ENCODE results near the gene KLF4. TPM values are rescaled to one million over a fixed set of nuclear protein-coding genes. Genes with fewer than 3 reads are reported as not detected.

Gene KLF4
- total and polyA plus RNA-seq, 7 experiments from 2014 or later: 0.29 to 266 (median 1.0) TPM; not detected in 2

DNA sequence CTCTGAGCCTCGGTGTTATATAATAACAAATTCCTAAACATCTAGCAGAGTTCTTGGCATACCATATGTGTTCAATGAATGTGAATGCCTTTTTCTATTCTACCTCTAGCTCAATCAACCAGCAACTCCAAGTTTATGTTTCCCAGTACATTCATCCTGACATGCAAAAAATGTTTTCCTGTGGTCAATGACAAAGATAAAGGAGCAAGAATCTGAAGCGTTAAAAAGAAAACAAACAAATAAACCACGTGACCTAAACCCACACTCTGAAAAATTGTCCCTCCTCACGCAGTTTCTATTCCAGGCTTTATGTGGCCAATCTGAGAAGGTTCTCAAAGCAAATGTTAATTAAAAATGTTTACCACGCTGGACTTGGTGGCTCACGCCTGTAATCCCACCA lies 18.0 kb downstream of the KLF4 start:
- H3K27ac ChIP-seq (ENCODE audit: low read depth, low read length): no peak overlapping the region
- peaks cover 11 to 40% (median 19%) of the 10 kb centered on the region in 5 donors for H3K27me3 Mint-ChIP-seq
- H3K27me3 ChIP-seq (ENCODE audit: control insufficient read depth in 2 of 2, insufficient read depth in 2 of 2, low read length in 2 of 2): no peaks in the 10 kb centered on the region
- DNase-seq: no peak
- no peak for ATAC-seq
- no peaks in the 10 kb centered on the region for H3K4me1 ChIP-seq (ENCODE audit: control insufficient read depth in 2 of 2, insufficient read depth in 2 of 2, low read length in 2 of 2)
- no peaks in the 10 kb centered on the region for H3K36me3 Mint-ChIP-seq
- H3K4me1 Mint-ChIP-seq: no peaks in the 10 kb centered on the region
- no peak overlapping the region for H3K27ac Mint-ChIP-seq
- ChIA-PET POLR2A (no interaction called here), CTCF (no interaction called here)
- intact Hi-C loops (cut with micrococcal nuclease): no loop called here
- H3K36me3 ChIP-seq (ENCODE audit: control insufficient read depth in 2 of 3, insufficient read depth in 3 of 3, low read length in 3 of 3): no peaks in the 10 kb centered on the region
- H3K9me3 ChIP-seq (ENCODE audit: control insufficient read depth in 2 of 3, low read length in 3 of 3): no peaks in the 10 kb centered on the region
- H3K4me3 ChIP-seq (ENCODE audit: low read length): no peak overlapping the region
- no peak overlapping the region for H3K4me3 Mint-ChIP-seq
- peaks cover 0 to 8% (median 0%) of the 10 kb centered on the region in 11 donors for H3K9me3 Mint-ChIP-seq

DNA sequence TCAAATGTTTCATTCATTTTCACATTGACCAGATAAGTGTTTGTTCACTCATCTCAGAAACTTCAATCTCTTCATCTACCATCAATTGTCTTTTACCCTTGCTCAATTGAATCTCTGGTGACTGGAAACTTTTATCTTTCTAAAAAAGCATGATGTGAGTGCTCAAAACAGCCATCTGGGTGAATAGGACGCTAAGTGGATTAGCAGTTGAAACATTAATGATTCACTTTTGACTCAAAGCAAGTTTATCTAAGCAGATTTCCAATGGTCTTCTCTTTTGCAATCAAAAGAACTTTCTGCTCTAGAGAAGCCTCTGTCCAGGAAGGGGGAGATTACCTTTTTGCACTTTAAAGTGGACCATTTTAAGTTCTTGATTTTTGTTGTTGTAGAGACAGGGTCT lies 22.2 kb downstream of the KLF4 start:
- DNase-seq (no peak), ATAC-seq (no peak)
- H3K27ac ChIP-seq (ENCODE audit: low read depth, low read length): no peak overlapping the region
- H3K4me3 ChIP-seq (ENCODE audit: low read length): no peak overlapping the region
- POLR2A ChIA-PET: no interaction called here
- no peaks in the 10 kb centered on the region for H3K4me1 ChIP-seq (ENCODE audit: control insufficient read depth in 2 of 2, insufficient read depth in 2 of 2, low read length in 2 of 2)
- Mint-ChIP-seq H3K36me3 (no peaks in the 10 kb centered on the region), H3K4me3 (no peak overlapping the region), H3K27ac (no peak overlapping the region), H3K9me3 (peaks cover 0 to 4% (median 0%) of the 10 kb centered on the region in 11 donors), H3K27me3 (peaks cover 34 to 55% (median 42%) of the 10 kb centered on the region in 5 donors), H3K4me1 (peaks cover 0 to 10% (median 5%) of the 10 kb centered on the region in 7 donors)
- no peaks in the 10 kb centered on the region for H3K36me3 ChIP-seq (ENCODE audit: control insufficient read depth in 2 of 3, insufficient read depth in 3 of 3, low read length in 3 of 3)
- H3K27me3 ChIP-seq (ENCODE audit: control insufficient read depth in 2 of 2, insufficient read depth in 2 of 2, low read length in 2 of 2): no peaks in the 10 kb centered on the region
- CTCF ChIA-PET: no interaction called here
- H3K9me3 ChIP-seq (ENCODE audit: control insufficient read depth in 2 of 3, low read length in 3 of 3): no peaks in the 10 kb centered on the region
- intact Hi-C loops (cut with micrococcal nuclease): loop anchor here in 1 of 2 donors (5.0 kb wide), 1 partner anchor 1485 kb away; no protein-coding TSS in a partner anchor

DNA sequence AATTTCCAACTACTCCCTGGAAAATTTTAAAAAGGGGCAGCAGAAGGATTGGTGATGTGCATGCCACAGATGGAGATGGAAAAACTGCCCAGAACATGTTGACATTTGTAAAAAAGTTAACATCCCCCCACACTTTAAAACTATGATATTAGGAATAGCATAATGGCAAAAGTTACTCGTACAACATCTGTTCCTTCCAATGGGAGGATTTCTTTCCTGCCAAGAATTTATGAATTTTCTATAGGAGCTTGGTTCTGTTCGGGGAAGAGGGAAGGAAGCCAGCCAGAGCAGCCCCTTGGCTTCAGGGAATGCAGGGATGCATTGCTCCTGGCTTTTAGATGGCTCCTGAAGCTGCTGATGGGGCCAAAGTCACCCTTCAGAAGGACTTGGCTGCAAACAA lies 22.7 kb downstream of the KLF4 start:
- ChIA-PET POLR2A (no interaction called here), CTCF (no interaction called here)
- H3K4me3 ChIP-seq (ENCODE audit: low read length): no peak overlapping the region
- intact Hi-C loops (cut with micrococcal nuclease): loop anchor here in 1 of 2 donors (5.0 kb wide), 1 partner anchor 1485 kb away; no protein-coding TSS in a partner anchor
- no peak overlapping the region for H3K27ac Mint-ChIP-seq
- H3K27ac ChIP-seq (ENCODE audit: low read depth, low read length): no peak overlapping the region
- H3K4me1 ChIP-seq (ENCODE audit: control insufficient read depth in 2 of 2, insufficient read depth in 2 of 2, low read length in 2 of 2): no peaks in the 10 kb centered on the region
- H3K27me3 ChIP-seq (ENCODE audit: control insufficient read depth in 2 of 2, insufficient read depth in 2 of 2, low read length in 2 of 2): no peaks in the 10 kb centered on the region
- H3K9me3 Mint-ChIP-seq: peaks cover 0 to 4% (median 0%) of the 10 kb centered on the region in 11 donors
- H3K36me3 ChIP-seq (ENCODE audit: control insufficient read depth in 2 of 3, insufficient read depth in 3 of 3, low read length in 3 of 3): no peaks in the 10 kb centered on the region
- peak overlapping the region in 1 of 10 donors; percentile 22 for H3K4me3 Mint-ChIP-seq
- DNase-seq (no peak), ATAC-seq (no peak)
- peaks cover 34 to 56% (median 42%) of the 10 kb centered on the region in 5 donors for H3K27me3 Mint-ChIP-seq
- H3K36me3 Mint-ChIP-seq: no peaks in the 10 kb centered on the region
- peaks cover 0 to 10% (median 5%) of the 10 kb centered on the region in 7 donors for H3K4me1 Mint-ChIP-seq
- no peaks in the 10 kb centered on the region for H3K9me3 ChIP-seq (ENCODE audit: control insufficient read depth in 2 of 3, low read length in 3 of 3)

DNA sequence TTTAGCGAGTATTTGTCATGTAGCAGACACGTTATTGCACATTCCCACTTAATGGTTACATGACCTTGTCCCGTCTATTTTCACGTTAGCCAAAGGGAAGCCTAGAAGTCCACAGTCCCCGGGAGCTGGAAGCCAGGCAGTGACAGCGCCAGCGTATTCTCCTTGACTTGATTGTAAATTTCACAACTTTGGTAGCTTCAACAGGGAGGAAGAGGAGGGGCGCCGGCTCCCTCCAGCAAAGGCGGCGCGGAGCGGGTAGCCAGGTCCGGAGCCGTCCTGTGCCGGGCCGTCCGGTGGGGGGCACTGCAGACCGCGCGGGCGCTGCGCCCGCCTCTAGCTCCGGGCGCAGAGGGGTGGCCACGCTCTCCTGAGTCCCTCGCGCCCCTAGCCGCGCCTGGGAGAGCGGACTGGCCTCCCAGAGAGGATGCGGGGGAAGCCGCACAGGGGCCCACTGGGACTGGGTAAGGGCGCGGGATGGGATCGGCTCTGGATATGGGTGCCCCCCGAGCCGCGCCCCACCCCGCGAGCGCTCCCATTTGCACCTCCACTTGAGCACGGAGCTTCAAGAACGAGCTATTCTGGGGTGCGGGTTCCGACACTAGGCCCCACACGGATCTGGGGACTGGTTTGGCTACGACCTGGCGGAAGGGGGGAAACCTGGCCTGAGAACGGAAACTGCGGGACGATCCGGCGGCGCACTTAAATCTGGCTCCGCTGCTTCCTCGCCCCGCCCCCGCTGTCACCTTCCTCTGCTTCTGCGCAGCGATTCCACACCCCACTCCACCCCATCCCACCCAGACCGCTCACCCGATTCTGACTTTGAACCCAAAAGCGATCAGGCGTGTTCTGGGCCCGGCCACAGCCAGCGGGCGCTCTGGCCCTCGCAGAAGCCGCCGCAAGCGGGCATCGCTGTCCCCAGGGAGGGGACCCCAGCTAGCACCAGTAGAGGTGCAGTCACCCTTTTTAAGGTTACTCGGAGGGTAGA lies 23.8 kb downstream of the KLF4 start:
- ATAC-seq: peak; percentile 92
- peaks cover 37 to 58% (median 50%) of the 10 kb centered on the region in 5 donors for H3K27me3 Mint-ChIP-seq
- POLR2A ChIA-PET: no interaction called here

DNA sequence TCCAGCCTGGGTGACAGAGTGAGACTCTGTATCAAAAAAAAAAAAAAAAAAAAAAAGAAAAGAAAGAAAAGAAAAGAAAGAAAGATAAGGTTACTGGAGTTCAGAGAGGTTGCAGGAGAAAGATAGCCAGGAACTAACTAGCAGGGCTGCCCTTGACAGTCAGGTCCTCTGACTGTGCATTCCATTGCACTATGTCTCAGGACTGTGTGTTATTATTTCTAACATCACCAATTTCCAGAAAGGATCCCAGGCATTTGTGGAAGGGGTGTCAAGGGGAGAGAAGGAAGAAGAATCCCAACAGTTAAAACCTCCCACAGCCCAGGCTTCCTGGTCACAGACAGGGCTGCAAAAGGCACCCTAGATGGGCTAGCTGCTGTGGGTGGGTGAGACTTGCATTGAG lies 25.1 kb downstream of the KLF4 start:
- CTCF ChIA-PET: no interaction called here

More for the DNA sequence above, 23.8 kb downstream of the KLF4 start:
- H3K9me3 Mint-ChIP-seq: peaks cover 0 to 4% (median 0%) of the 10 kb centered on the region in 11 donors
- intact Hi-C loops (cut with micrococcal nuclease): loop anchor here in 1 of 2 donors (2.0 to 5.0 kb wide), 2 partner anchors 1297 to 1487 kb away; no protein-coding TSS in a partner anchor
- Histone ChIP-seq H3K4me3 (ENCODE audit: low read length) (no peak overlapping the region), H3K4me1 (ENCODE audit: control insufficient read depth in 2 of 2, insufficient read depth in 2 of 2, low read length in 2 of 2) (no peaks in the 10 kb centered on the region), H3K9me3 (ENCODE audit: control insufficient read depth in 2 of 3, low read length in 3 of 3) (no peaks in the 10 kb centered on the region), H3K36me3 (ENCODE audit: control insufficient read depth in 2 of 3, insufficient read depth in 3 of 3, low read length in 3 of 3) (no peaks in the 10 kb centered on the region), H3K27me3 (ENCODE audit: control insufficient read depth in 2 of 2, insufficient read depth in 2 of 2, low read length in 2 of 2) (no peaks in the 10 kb centered on the region), H3K27ac (ENCODE audit: low read depth, low read length) (no peak overlapping the region)
- CTCF ChIA-PET: no interaction called here
- peak overlapping the region in 9 of 10 donors; percentile 25 to 77 (median 57) for H3K4me3 Mint-ChIP-seq
- DNase-seq: peak in 2 of 9 donors; percentile 28 to 33
- peaks cover 0 to 10% (median 5%) of the 10 kb centered on the region in 7 donors for H3K4me1 Mint-ChIP-seq
- no peak overlapping the region for H3K27ac Mint-ChIP-seq
- H3K36me3 Mint-ChIP-seq: no peaks in the 10 kb centered on the region

DNA sequence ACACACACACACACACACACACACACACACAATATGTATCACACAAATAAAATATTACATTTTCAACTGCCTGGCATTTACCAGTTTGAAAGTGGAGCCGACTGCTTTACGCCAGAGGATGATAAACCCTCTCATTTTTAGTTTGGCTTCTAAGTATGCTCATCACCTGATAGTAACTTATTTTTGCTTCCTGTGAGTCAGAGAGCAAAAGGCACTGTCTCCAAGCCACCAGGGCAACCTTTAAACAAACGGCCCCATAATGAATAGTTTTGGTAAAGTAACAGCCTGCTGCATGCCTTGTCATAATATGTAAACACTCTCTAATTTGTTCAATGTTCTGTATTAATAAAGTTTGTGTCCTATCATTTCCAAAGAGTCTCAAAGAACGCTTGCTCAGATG lies 26.9 kb downstream of the KLF4 start:
- Histone ChIP-seq H3K27me3 (ENCODE audit: control insufficient read depth in 2 of 2, insufficient read depth in 2 of 2, low read length in 2 of 2) (no peaks in the 10 kb centered on the region), H3K4me1 (ENCODE audit: control insufficient read depth in 2 of 2, insufficient read depth in 2 of 2, low read length in 2 of 2) (no peaks in the 10 kb centered on the region), H3K36me3 (ENCODE audit: control insufficient read depth in 2 of 3, insufficient read depth in 3 of 3, low read length in 3 of 3) (no peaks in the 10 kb centered on the region), H3K27ac (ENCODE audit: low read depth, low read length) (no peak overlapping the region), H3K9me3 (ENCODE audit: control insufficient read depth in 2 of 3, low read length in 3 of 3) (no peaks in the 10 kb centered on the region), H3K4me3 (ENCODE audit: low read length) (no peak overlapping the region)
- peaks cover 0 to 10% (median 5%) of the 10 kb centered on the region in 7 donors for H3K4me1 Mint-ChIP-seq
- POLR2A ChIA-PET: no interaction called here
- intact Hi-C loops (cut with micrococcal nuclease): no loop called here
- H3K36me3 Mint-ChIP-seq: no peaks in the 10 kb centered on the region
- CTCF ChIA-PET: no interaction called here
- DNase-seq (no peak), ATAC-seq (no peak)
- H3K4me3 Mint-ChIP-seq: no peak overlapping the region
- peaks cover 0 to 5% (median 0%) of the 10 kb centered on the region in 11 donors for H3K9me3 Mint-ChIP-seq
- no peak overlapping the region for H3K27ac Mint-ChIP-seq
- peaks cover 36 to 54% (median 41%) of the 10 kb centered on the region in 5 donors for H3K27me3 Mint-ChIP-seq

More for the DNA sequence above, 25.1 kb downstream of the KLF4 start:
- no peak overlapping the region for H3K4me3 ChIP-seq (ENCODE audit: low read length)
- intact Hi-C loops (cut with micrococcal nuclease): loop anchor here in 1 of 2 donors (2.0 kb wide), 1 partner anchor 1298 kb away; no protein-coding TSS in a partner anchor
- no peaks in the 10 kb centered on the region for H3K9me3 ChIP-seq (ENCODE audit: control insufficient read depth in 2 of 3, low read length in 3 of 3)
- ATAC-seq (no peak), DNase-seq (no peak)
- POLR2A ChIA-PET: no interaction called here
- H3K4me1 ChIP-seq (ENCODE audit: control insufficient read depth in 2 of 2, insufficient read depth in 2 of 2, low read length in 2 of 2): no peaks in the 10 kb centered on the region
- Mint-ChIP-seq H3K4me1 (peaks cover 0 to 10% (median 5%) of the 10 kb centered on the region in 7 donors), H3K27me3 (peaks cover 37 to 58% (median 50%) of the 10 kb centered on the region in 5 donors), H3K9me3 (peaks cover 0 to 5% (median 0%) of the 10 kb centered on the region in 11 donors), H3K4me3 (peak overlapping the region in 5 of 10 donors; percentile 1 to 77 (median 57)), H3K27ac (no peak overlapping the region), H3K36me3 (no peaks in the 10 kb centered on the region)
- H3K36me3 ChIP-seq (ENCODE audit: control insufficient read depth in 2 of 3, insufficient read depth in 3 of 3, low read length in 3 of 3): no peaks in the 10 kb centered on the region
- no peaks in the 10 kb centered on the region for H3K27me3 ChIP-seq (ENCODE audit: control insufficient read depth in 2 of 2, insufficient read depth in 2 of 2, low read length in 2 of 2)
- H3K27ac ChIP-seq (ENCODE audit: low read depth, low read length): no peak overlapping the region

All from naive thymus-derived CD4-positive, alpha-beta T cell (primary cell).